NCI-H345 treated with DMSO at 0.1 percent for 48 hours (cell line): ENCODE results near the gene MYH15.

Experiments used
- DNase-seq: peaks from one replicate; lab custom pipeline; 2025; ENCODE audit not compliant: unreplicated experiment; lab: John Stamatoyannopoulos, UW

Gene MYH15

GRCh38 chr3:108511055-108511454 is 659 bp upstream of the MYH15 start:
- no peak for DNase-seq

- no peak for DNase-seq
Observed at GRCh38 chr3:108509871-108510270, 525 bp downstream of the MYH15 start.

- DNase-seq: no peak
Observed at GRCh38 chr3:108509263-108509662, 1.1 kb downstream of the MYH15 start.

GRCh38 chr3:108507902-108508301 is 2.5 kb downstream of the MYH15 start:
- DNase-seq: no peak

GRCh38 chr3:108505811-108506210 is 4.6 kb downstream of the MYH15 start:
- DNase-seq: no peak

GRCh38 chr3:108503722-108504121 is 6.7 kb downstream of the MYH15 start:
- no peak for DNase-seq

GRCh38 chr3:108501535-108501934 is 8.9 kb downstream of the MYH15 start:
- no peak for DNase-seq

GRCh38 chr3:108500728-108501127 is 9.7 kb downstream of the MYH15 start:
- no peak for DNase-seq

GRCh38 chr3:108497271-108497670 is 13.1 kb downstream of the MYH15 start:
- DNase-seq: no peak

- DNase-seq: no peak
Observed at GRCh38 chr3:108495717-108496116, 14.7 kb downstream of the MYH15 start.

GRCh38 chr3:108494906-108495531 is 15.4 kb downstream of the MYH15 start:
- no peak for DNase-seq

GRCh38 chr3:108493862-108494261 is 16.5 kb downstream of the MYH15 start:
- no peak for DNase-seq

GRCh38 chr3:108491456-108491855 is 18.9 kb downstream of the MYH15 start:
- no peak for DNase-seq

- DNase-seq: peak; percentile 10
Observed at GRCh38 chr3:108489776-108490175, 20.6 kb downstream of the MYH15 start.

GRCh38 chr3:108488631-108489030 is 21.8 kb downstream of the MYH15 start:
- DNase-seq: no peak

- no peak for DNase-seq
Observed at GRCh38 chr3:108487439-108487838, 23.0 kb downstream of the MYH15 start.

GRCh38 chr3:108486941-108487340 is 23.5 kb downstream of the MYH15 start:
- DNase-seq: no peak

- no peak for DNase-seq
Observed at GRCh38 chr3:108486338-108486737, 24.1 kb downstream of the MYH15 start.

GRCh38 chr3:108485146-108485545 is 25.2 kb downstream of the MYH15 start:
- no peak for DNase-seq

- DNase-seq: no peak
Observed at GRCh38 chr3:108479224-108479623, 31.2 kb downstream of the MYH15 start.

- DNase-seq: peak; percentile 13
Observed at GRCh38 chr3:108477511-108478147, 32.8 kb downstream of the MYH15 start.

- DNase-seq: no peak
Observed at GRCh38 chr3:108475220-108475782, 35.1 kb downstream of the MYH15 start.

GRCh38 chr3:108474581-108474980 is 35.8 kb downstream of the MYH15 start:
- DNase-seq: no peak
